Activated CD8-positive, alpha-beta memory T cell treated with anti-CD3 and anti-CD28 coated beads, Interleukin-2, amount 10 ng/mL, durations not matched to agents 7 days and 5 days (primary cell): ENCODE measurements around the gene MAGEA9B. TPM values are rescaled to one million over a fixed set of nuclear protein-coding genes. Genes with fewer than 3 reads are reported as not detected.
A peak's percentile ranks its signal among the peaks of the same experiment; 100 is the strongest.
"Not testable (repeated sequence)": the region's sequence is repeated elsewhere in the genome, so short reads cannot be mapped to it uniquely, and the experiment has no call there.

ENCODE experiments used
- ATAC-seq: fragments of 150-1000 bp; cut with Tn5 transposase; one replicate; pipeline ENCODE4 v1.10.0; 2021; ENCODE audit warnings: moderate library complexity
- CTCF ChIA-PET: fragments of 350-600 bp; sonication (Branson Sonifier 250); formaldehyde crosslinking; loops from one replicate; lab custom pipeline; 2021; ENCODE audit warnings: antibody characterized with exemption; lab: Charles Lee
- DNase-seq: peaks from one replicate; pipeline ENCODE4 v3.0.0-alpha.2; 2020
- H3K27ac Mint-ChIP-seq: one replicate; pipeline ENCODE4 v1.8.0; 2021; ENCODE audit warnings: mild to moderate bottlenecking, mixed read lengths
- H3K27me3 Mint-ChIP-seq: one replicate; pipeline ENCODE4 v1.8.0; 2021; ENCODE audit warnings: mixed read lengths
- H3K36me3 Mint-ChIP-seq: one replicate; pipeline ENCODE4 v1.8.0; 2021; ENCODE audit warnings: mild to moderate bottlenecking, mixed read lengths
- H3K4me1 Mint-ChIP-seq: one replicate; pipeline ENCODE4 v1.8.0; 2021; ENCODE audit warnings: mixed read lengths
- H3K4me3 Mint-ChIP-seq: one replicate; pipeline ENCODE4 v1.8.0; 2021; ENCODE audit warnings: mild to moderate bottlenecking, moderate library complexity, mixed read lengths
- H3K9me3 Mint-ChIP-seq: one replicate; pipeline ENCODE4 v1.8.0; 2022; ENCODE audit warnings: low read depth, mixed read lengths
- total RNA-seq, 2 experiments: library from RNA; stranded (reverse); gene quantifications; one replicate each; pipeline ENCODE4 v1.2.3, GENCODE V29; 2021

Gene MAGEA9B
- total RNA-seq, 2 experiments from 2014 or later, result not detected

GRCh38 chrX:149563359-149563758 is 23.9 kb downstream of the MAGEA9B start:
- no peak overlapping the region for H3K27ac Mint-ChIP-seq
- no peak for DNase-seq
- H3K4me3 Mint-ChIP-seq, result no peak overlapping the region
- no peak for ATAC-seq
- H3K27me3 Mint-ChIP-seq, result no peaks in the 10 kb centered on the region
- no peaks in the 10 kb centered on the region for H3K4me1 Mint-ChIP-seq
- H3K9me3 Mint-ChIP-seq, result no peaks in the 10 kb centered on the region
- CTCF ChIA-PET, result no interaction called here
- H3K36me3 Mint-ChIP-seq, result no peaks in the 10 kb centered on the region

- H3K4me3 Mint-ChIP-seq, CTCF ChIA-PET, H3K27ac Mint-ChIP-seq, H3K4me1 Mint-ChIP-seq, ATAC-seq, H3K9me3 Mint-ChIP-seq, DNase-seq, H3K36me3 Mint-ChIP-seq, H3K27me3 Mint-ChIP-seq: not testable (repeated sequence)
Measured at GRCh38 chrX:149555251-149555650, 32.0 kb downstream of the MAGEA9B start.

- H3K9me3 Mint-ChIP-seq, H3K4me3 Mint-ChIP-seq, H3K36me3 Mint-ChIP-seq, DNase-seq, H3K27ac Mint-ChIP-seq, H3K27me3 Mint-ChIP-seq, CTCF ChIA-PET, H3K4me1 Mint-ChIP-seq: not testable (repeated sequence)
- ATAC-seq, result peak; percentile 9
Measured at GRCh38 chrX:149551939-149552248, 35.4 kb downstream of the MAGEA9B start.

GRCh38 chrX:149551245-149551938 is 35.9 kb downstream of the MAGEA9B start:
- H3K36me3 Mint-ChIP-seq, H3K4me3 Mint-ChIP-seq, H3K9me3 Mint-ChIP-seq, H3K4me1 Mint-ChIP-seq, H3K27me3 Mint-ChIP-seq, H3K27ac Mint-ChIP-seq, DNase-seq, CTCF ChIA-PET: not testable (repeated sequence)
- ATAC-seq, result peak; percentile 4

- ATAC-seq (peak; percentile 82), DNase-seq (peak; percentile 81)
- CTCF ChIA-PET, H3K27me3 Mint-ChIP-seq, H3K36me3 Mint-ChIP-seq, H3K9me3 Mint-ChIP-seq, H3K4me3 Mint-ChIP-seq, H3K4me1 Mint-ChIP-seq: not testable (repeated sequence)
- peak overlapping the region; percentile 74 for H3K27ac Mint-ChIP-seq
Measured at GRCh38 chrX:149550454-149550853, 36.8 kb downstream of the MAGEA9B start.

GRCh38 chrX:149549701-149550100 is 37.6 kb downstream of the MAGEA9B start, which contains the start of gene HSFX3:
Gene HSFX3 (minus strand): TSS chrX:149549924. CDS start chrX:149549852, 72 bp downstream.
- ATAC-seq, H3K4me1 Mint-ChIP-seq, H3K9me3 Mint-ChIP-seq, H3K36me3 Mint-ChIP-seq, H3K4me3 Mint-ChIP-seq, H3K27me3 Mint-ChIP-seq, CTCF ChIA-PET, DNase-seq: not testable (repeated sequence)
- H3K27ac Mint-ChIP-seq, result peak within 1 kb of the TSS; percentile 74

- CTCF ChIA-PET, H3K9me3 Mint-ChIP-seq, H3K4me1 Mint-ChIP-seq, H3K27me3 Mint-ChIP-seq, H3K4me3 Mint-ChIP-seq, H3K36me3 Mint-ChIP-seq, DNase-seq, ATAC-seq, H3K27ac Mint-ChIP-seq: not testable (repeated sequence)
Measured at GRCh38 chrX:149547782-149548181, 39.5 kb downstream of the MAGEA9B start.

GRCh38 chrX:149546962-149547361 is 40.3 kb downstream of the MAGEA9B start:
- H3K36me3 Mint-ChIP-seq, H3K27ac Mint-ChIP-seq, ATAC-seq, H3K27me3 Mint-ChIP-seq, CTCF ChIA-PET, H3K4me3 Mint-ChIP-seq, H3K9me3 Mint-ChIP-seq, DNase-seq: not testable (repeated sequence)
- H3K4me1 Mint-ChIP-seq, result peaks cover 10% of the 10 kb centered on the region

GRCh38 chrX:149545545-149546543 is 41.4 kb downstream of the MAGEA9B start:
- H3K4me3 Mint-ChIP-seq, CTCF ChIA-PET, H3K9me3 Mint-ChIP-seq, H3K27me3 Mint-ChIP-seq, DNase-seq, H3K27ac Mint-ChIP-seq, H3K36me3 Mint-ChIP-seq, ATAC-seq: not testable (repeated sequence)
- H3K4me1 Mint-ChIP-seq, result peaks cover 14% of the 10 kb centered on the region

GRCh38 chrX:149541521-149542047 is 45.7 kb downstream of the MAGEA9B start:
- CTCF ChIA-PET, result interaction anchor here (3.1 to 3.4 kb wide), 3 partner anchors 14 to 37 kb away, joined by 11 to 20 read pairs (median 15); partner anchors contain the start of gene IDS

GRCh38 chrX:149540621-149541520 is 46.4 kb downstream of the MAGEA9B start, which contains the start of gene EOLA1:
Gene EOLA1 (plus strand): TSS chrX:149541012. CDS start chrX:149545631, 4,619 bp downstream.
- peaks cover 18% of the 10 kb centered on the region for H3K4me1 Mint-ChIP-seq
- ATAC-seq (peak; percentile 73), DNase-seq (peak; percentile 95)
- peak within 1 kb of the TSS; percentile 84 for H3K4me3 Mint-ChIP-seq
- CTCF ChIA-PET, result interaction anchor here (0.9 to 3.4 kb wide), 6 partner anchors 13 to 399 kb away, joined by 3 to 20 read pairs (median 10); partner anchors contain the start of genes EOLA2 and IDS
- no peaks in the 10 kb centered on the region for H3K27me3 Mint-ChIP-seq
- H3K27ac Mint-ChIP-seq, result peak within 1 kb of the TSS; percentile 100
- peaks cover 7% of the 10 kb centered on the region for H3K36me3 Mint-ChIP-seq
- no peaks in the 10 kb centered on the region for H3K9me3 Mint-ChIP-seq

More at GRCh38 chrX:149541521-149542047, 45.7 kb downstream of the MAGEA9B start:
- DNase-seq, result no peak
- peak overlapping the region; percentile 100 for H3K27ac Mint-ChIP-seq
- ATAC-seq, result no peak
- peaks cover 7% of the 10 kb centered on the region for H3K36me3 Mint-ChIP-seq
- peak overlapping the region; percentile 82 for H3K4me3 Mint-ChIP-seq
- peaks cover 19% of the 10 kb centered on the region for H3K4me1 Mint-ChIP-seq
- H3K27me3 Mint-ChIP-seq, result no peaks in the 10 kb centered on the region
- H3K9me3 Mint-ChIP-seq, result no peaks in the 10 kb centered on the region

GRCh38 chrX:149540131-149540620 is 47.1 kb downstream of the MAGEA9B start:
- Mint-ChIP-seq H3K4me1 (peaks cover 17% of the 10 kb centered on the region), H3K27me3 (no peaks in the 10 kb centered on the region), H3K27ac (peak overlapping the region; percentile 100), H3K4me3 (peak overlapping the region; percentile 84), H3K36me3 (peaks cover 7% of the 10 kb centered on the region), H3K9me3 (no peaks in the 10 kb centered on the region)
- DNase-seq (peak; percentile 93), ATAC-seq (peak; percentile 41)
- CTCF ChIA-PET, result interaction anchor here (0.9 to 3.4 kb wide), 6 partner anchors 12 to 399 kb away, joined by 3 to 20 read pairs (median 10); partner anchors contain the start of genes EOLA2 and IDS
